H9 (cell line): ENCODE data around the gene PYDC1. TPM values are rescaled to one million over a fixed set of nuclear protein-coding genes. Genes with fewer than 3 reads are reported as not detected.

Experiments
- DNase-seq: peaks from one replicate; pipeline ENCODE4 v3.0.0-alpha.2; 2017
- H2AFZ ChIP-seq: one replicate; pipeline ENCODE4 v1.6.1; 2013; ENCODE audit warnings: mild to moderate bottlenecking, low read length, control low read depth, moderate library complexity
- H2AK5ac ChIP-seq: 2 replicates; pipeline ENCODE4 v1.6.1; 2013; ENCODE audit warnings: low read length, control low read depth, mixed read lengths; ENCODE audit not compliant: insufficient read length
- H2BK120ac ChIP-seq: one replicate; pipeline ENCODE4 v1.6.1; 2013; ENCODE audit warnings: low read depth, mild to moderate bottlenecking, low read length, control low read depth, inconsistent platforms; ENCODE audit not compliant: poor library complexity, severe bottlenecking
- H2BK12ac ChIP-seq: 2 replicates; pipeline ENCODE4 v1.6.1; 2013; ENCODE audit warnings: low read length, control low read depth, mixed read lengths, low read depth; ENCODE audit not compliant: insufficient read length
- H2BK15ac ChIP-seq: 2 replicates; pipeline ENCODE4 v1.6.1; 2013; ENCODE audit warnings: low read depth, low read length, control low read depth
- H2BK20ac ChIP-seq: one replicate; pipeline ENCODE4 v1.6.1; 2013; ENCODE audit warnings: low read depth, mild to moderate bottlenecking, low read length, control low read depth, inconsistent platforms; ENCODE audit not compliant: poor library complexity, severe bottlenecking
- H2BK5ac ChIP-seq: 2 replicates; pipeline ENCODE4 v1.6.1; 2013; ENCODE audit warnings: low read length, control low read depth, mixed read lengths; ENCODE audit not compliant: insufficient read length
- H3K14ac ChIP-seq: 2 replicates; pipeline ENCODE4 v1.6.1; 2013; ENCODE audit warnings: low read length, control low read depth; ENCODE audit not compliant: insufficient read depth
- H3K18ac ChIP-seq: 2 replicates; pipeline ENCODE4 v1.6.1; 2013; ENCODE audit warnings: low read depth, mild to moderate bottlenecking, mixed read lengths, low read length, control low read depth; ENCODE audit not compliant: insufficient read length
- H3K23ac ChIP-seq: 2 replicates; pipeline ENCODE4 v1.6.1; 2013; ENCODE audit warnings: low read length, control low read depth, mixed read lengths, low read depth; ENCODE audit not compliant: insufficient read length
- H3K23me2 ChIP-seq: 2 replicates; pipeline ENCODE4 v1.6.1; 2013; ENCODE audit warnings: low read depth, mild to moderate bottlenecking, mixed read lengths, low read length, control low read depth; ENCODE audit not compliant: insufficient read length, poor library complexity, severe bottlenecking
- H3K27ac ChIP-seq: 2 replicates; pipeline ENCODE4 v1.5.1; 2013; ENCODE audit warnings: low read length, control low read depth, mixed read lengths, low read depth; ENCODE audit not compliant: insufficient read length
- H3K27me3 ChIP-seq: 2 replicates; pipeline ENCODE4 v1.6.1; 2013; ENCODE audit warnings: low read length, control low read depth, inconsistent platforms; ENCODE audit not compliant: insufficient read depth
- H3K4ac ChIP-seq: 2 replicates; pipeline ENCODE4 v1.6.1; 2013; ENCODE audit warnings: low read depth, mild to moderate bottlenecking, control low read depth, inconsistent platforms, low read length, moderate library complexity
- H3K4me1 ChIP-seq: 2 replicates; pipeline ENCODE4 v1.6.1; 2013; ENCODE audit warnings: low read length, control low read depth, inconsistent platforms; ENCODE audit not compliant: insufficient read depth
- H3K4me2 ChIP-seq: 2 replicates; pipeline ENCODE4 v1.6.1; 2013; ENCODE audit warnings: low read length, control low read depth, mixed read lengths; ENCODE audit not compliant: insufficient read length, insufficient read depth
- H3K56ac ChIP-seq: 2 replicates; pipeline ENCODE4 v1.6.1; 2013; ENCODE audit warnings: low read depth, mild to moderate bottlenecking, mixed read lengths, low read length, control low read depth; ENCODE audit not compliant: insufficient read length
- H3K79me1 ChIP-seq: 2 replicates; pipeline ENCODE4 v1.6.1; 2013; ENCODE audit warnings: low read depth, mild to moderate bottlenecking, moderate library complexity, low read length, control low read depth, inconsistent platforms; ENCODE audit not compliant: insufficient read depth, poor library complexity, severe bottlenecking
- H3K79me2 ChIP-seq: 2 replicates; pipeline ENCODE4 v1.6.1; 2013; ENCODE audit warnings: low read length, control low read depth, inconsistent platforms; ENCODE audit not compliant: insufficient read depth
- H3K9ac ChIP-seq: 2 replicates; pipeline ENCODE4 v1.6.1; 2013; ENCODE audit warnings: low read length, control low read depth, mixed read lengths; ENCODE audit not compliant: insufficient read length; ENCODE audit errors: extremely low read depth
- H3K9me3 ChIP-seq: one replicate; pipeline ENCODE4 v1.6.1; 2013; ENCODE audit warnings: low read depth, low read length, inconsistent platforms; ENCODE audit not compliant: control insufficient read depth
- H3T11ph ChIP-seq: one replicate; pipeline ENCODE4 v1.6.1; 2013; ENCODE audit warnings: mild to moderate bottlenecking, low read length, control low read depth, inconsistent platforms
- H4K20me1 ChIP-seq: one replicate; pipeline ENCODE4 v1.6.1; 2013; ENCODE audit not compliant: control insufficient read depth, insufficient read length, insufficient read depth
- H4K5ac ChIP-seq: 2 replicates; pipeline ENCODE4 v1.6.1; 2013; ENCODE audit warnings: low read depth, mild to moderate bottlenecking, mixed read lengths, low read length, control low read depth; ENCODE audit not compliant: insufficient read length
- H4K8ac ChIP-seq: replicated peaks from 2 replicates; pipeline ENCODE4 v1.6.1; 2013; ENCODE audit warnings: low read length, control low read depth, mixed read lengths, low read depth; ENCODE audit not compliant: insufficient read length
- H4K91ac ChIP-seq: 2 replicates; pipeline ENCODE4 v1.6.1; 2013; ENCODE audit warnings: low read depth, mild to moderate bottlenecking, moderate library complexity, mixed read lengths, low read length, control low read depth; ENCODE audit not compliant: insufficient read length
- H3K27ac Mint-ChIP-seq, 3 experiments: 2 replicates in 2 of 3; 3 replicates in 1 of 3; pipeline ENCODE4 v1.8.0; 2020 to 2021; ENCODE audit warnings: mixed read lengths in 3 of 3, mild to moderate bottlenecking in 1 of 3, moderate library complexity in 1 of 3
- H3K27me3 Mint-ChIP-seq: 2 replicates; pipeline ENCODE4 v1.8.0; 2021; ENCODE audit warnings: low read depth, mild to moderate bottlenecking, moderate library complexity, mixed read lengths
- H3K36me3 Mint-ChIP-seq, 3 experiments: 2 replicates in 2 of 3; 3 replicates in 1 of 3; pipeline ENCODE4 v1.8.0; 2020 to 2021; ENCODE audit warnings: low read depth in 3 of 3, mixed read lengths in 3 of 3; ENCODE audit not compliant: insufficient read depth in 1 of 3
- H3K4me1 Mint-ChIP-seq, 2 experiments: 2 replicates each; pipeline ENCODE4 v1.8.0; 2020; ENCODE audit warnings: mixed read lengths in 2 of 2
- H3K4me3 Mint-ChIP-seq, 2 experiments: 2 replicates in 1 of 2; 3 replicates in 1 of 2; pipeline ENCODE4 v1.8.0; 2020 to 2021; ENCODE audit warnings: mild to moderate bottlenecking in 2 of 2, mixed read lengths in 2 of 2, moderate library complexity in 1 of 2
- H3K9me3 Mint-ChIP-seq, 2 experiments: 2 replicates in 1 of 2; 3 replicates in 1 of 2; pipeline ENCODE4 v1.8.0; 2020; ENCODE audit warnings: mild to moderate bottlenecking in 2 of 2, mixed read lengths in 2 of 2, moderate library complexity in 1 of 2
- CTCF ChIP-seq: fragments of 200-600 bp; sonication (generic); conservative IDR thresholded peaks from 3 replicates; pipeline ENCODE4 v1.8.0; 2021; ENCODE audit warnings: antibody characterized with exemption, mild to moderate bottlenecking
- WGBS: extraction: QIAGEN DNeasy Blood & Tissue Kit; methylation state at CpG from one replicate; pipeline ENCODE4 v1.1.7; 2013; ENCODE audit warnings: missing lambda C conversion rate, low lambda C conversion rate, mixed read lengths; ENCODE audit not compliant: insufficient read length; ENCODE audit errors: extremely low coverage; 5-methylcytosine and 5-hydroxymethylcytosine counted together
- total RNA-seq: library from RNA; stranded (reverse); gene quantifications from 2 replicates; pipeline ENCODE4 v1.2.1, GENCODE V29; 2021

The PYDC1 gene
- total RNA-seq, 1 experiment from 2014 or later, result 0.70 TPM

- Histone ChIP-seq H3K23ac (no peak overlapping the region), H3K23me2 (no peaks in the 10 kb centered on the region), H2AFZ (no peak overlapping the region), H2BK120ac (no peak overlapping the region), H2AK5ac (no peak overlapping the region), H3K27me3 (no peaks in the 10 kb centered on the region), H4K20me1 (no peaks in the 10 kb centered on the region), H3K9ac (no peak overlapping the region), H4K91ac (no peak overlapping the region), H3K9me3 (no peaks in the 10 kb centered on the region), H3K27ac (no peak overlapping the region), H3K4ac (no peak overlapping the region), H3K79me1 (no peaks in the 10 kb centered on the region), H4K8ac (no peak overlapping the region), H4K5ac (no peak overlapping the region), H3K14ac (no peak overlapping the region), H3K79me2 (0 out of 2 replicates have a peak, but pooled peaks cover 2% of the 10 kb centered on the region), H3T11ph (no peak overlapping the region), H3K18ac (no peak overlapping the region), H3K4me1 (no peaks in the 10 kb centered on the region), H2BK5ac (no peak overlapping the region), H2BK20ac (no peak overlapping the region), H2BK12ac (no peak overlapping the region), H3K4me2 (no peak overlapping the region), H2BK15ac (no peak overlapping the region), H3K56ac (no peak overlapping the region)
- H3K36me3 Mint-ChIP-seq, result peaks cover 72 to 91% (median 88%) of the 10 kb centered on the region in 3 experiments
- no peak for DNase-seq
- no peaks in the 10 kb centered on the region for H3K27me3 Mint-ChIP-seq
- peak overlapping the region in 2 of 3 experiments; percentile 32 to 75; a peak in 2 of 7 replicates for H3K27ac Mint-ChIP-seq
- WGBS, result no CpG with 5 or more reads among the region's 16 CpGs
- TF ChIP-seq CTCF, result no peak
- no peak overlapping the region for H3K4me3 Mint-ChIP-seq
- H3K4me1 Mint-ChIP-seq, result no peaks in the 10 kb centered on the region; a peak in 1 of 4 replicates
- no peaks in the 10 kb centered on the region for H3K9me3 Mint-ChIP-seq
Measured at GRCh38 chr16:31192856-31193642, 23.9 kb downstream of the PYDC1 start.
